ENCODE data around the gene USE1. TPM values are rescaled to one million over a fixed set of nuclear protein-coding genes. Genes with fewer than 3 reads are reported as not detected.
"Not testable (repeated sequence)": the region's sequence is repeated elsewhere in the genome, so short reads cannot be mapped to it uniquely, and the experiment has no call there.

The USE1 gene
- total and polyA plus RNA-seq, 4 donors = 22.0 to 60.1 (median 34.8) TPM

GRCh38 chr19:17184371-17184841, 30.8 kb upstream of the USE1 start:
- Histone ChIP-seq H3K9me3 (ENCODE audit: control insufficient read depth in 4 of 4, insufficient read depth in 3 of 4, low read length in 3 of 4) (no peaks in the 10 kb centered on the region), H3K4me1 (ENCODE audit: control insufficient read depth in 5 of 5, insufficient read depth in 5 of 5, low read length in 5 of 5) (no peaks in the 10 kb centered on the region), H3K27ac (ENCODE audit: low read depth in 1 of 2, low read length in 1 of 2) (no peak overlapping the region), H3K27me3 (ENCODE audit: control insufficient read depth in 3 of 3, insufficient read depth in 3 of 3, low read length in 2 of 3) (no peaks in the 10 kb centered on the region), H3K9ac (ENCODE audit: insufficient read depth in 1 of 2, low read length in 2 of 2) (no peak overlapping the region), H3K4me3 (no peak overlapping the region), H3K36me3 (ENCODE audit: control insufficient read depth in 4 of 4, insufficient read depth in 4 of 4, low read length in 4 of 4) (peaks cover 3 to 56% (median 29%) of the 10 kb centered on the region in 4 donors)
- ATAC-seq (ENCODE audit: insufficient read depth, low FRiP score) (no peak), DNase-seq (no peak)
- WGBS, 2 donors = 72 to 77% methylated on average over 12 of the region's 12 CpGs
- TF ChIP-seq CTCF (IDR thresholded peaks at IDR 0.05; ENCODE audit: control extremely low read depth, extremely low read depth) = no peak

GRCh38 chr19:17185590-17185989, 29.6 kb upstream of the USE1 start:
- Histone ChIP-seq H3K36me3 (ENCODE audit: control insufficient read depth in 4 of 4, insufficient read depth in 4 of 4, low read length in 4 of 4) (peaks cover 3 to 64% (median 30%) of the 10 kb centered on the region in 4 donors), H3K4me3 (no peak overlapping the region), H3K27me3 (ENCODE audit: control insufficient read depth in 3 of 3, insufficient read depth in 3 of 3, low read length in 2 of 3) (no peaks in the 10 kb centered on the region), H3K9ac (ENCODE audit: insufficient read depth in 1 of 2, low read length in 2 of 2) (no peak overlapping the region), H3K27ac (ENCODE audit: low read depth in 1 of 2, low read length in 1 of 2) (no peak overlapping the region), H3K4me1 (ENCODE audit: control insufficient read depth in 5 of 5, insufficient read depth in 5 of 5, low read length in 5 of 5) (no peaks in the 10 kb centered on the region), H3K9me3 (ENCODE audit: control insufficient read depth in 4 of 4, insufficient read depth in 3 of 4, low read length in 3 of 4) (no peaks in the 10 kb centered on the region)
- DNase-seq (no peak), ATAC-seq (ENCODE audit: insufficient read depth, low FRiP score) (no peak)
- 93 to 95% methylated on average over 8 of the region's 8 CpGs for WGBS, 2 donors
- no peak for TF ChIP-seq CTCF (IDR thresholded peaks at IDR 0.05; ENCODE audit: control extremely low read depth, extremely low read depth)

GRCh38 chr19:17191736-17192135, 23.4 kb upstream of the USE1 start:
- not testable (repeated sequence) for H3K27ac ChIP-seq (ENCODE audit: low read depth in 1 of 2, low read length in 1 of 2); H3K9me3 ChIP-seq (ENCODE audit: control insufficient read depth in 4 of 4, insufficient read depth in 3 of 4, low read length in 3 of 4); H3K4me3 ChIP-seq; H3K4me1 ChIP-seq (ENCODE audit: control insufficient read depth in 5 of 5, insufficient read depth in 5 of 5, low read length in 5 of 5); H3K27me3 ChIP-seq (ENCODE audit: control insufficient read depth in 3 of 3, insufficient read depth in 3 of 3, low read length in 2 of 3); H3K9ac ChIP-seq (ENCODE audit: insufficient read depth in 1 of 2, low read length in 2 of 2); DNase-seq; ATAC-seq (ENCODE audit: insufficient read depth, low FRiP score)
- 85 to 97% methylated on average over 6 of the region's 6 CpGs for WGBS, 2 donors
- H3K36me3 ChIP-seq (ENCODE audit: control insufficient read depth in 4 of 4, insufficient read depth in 4 of 4, low read length in 4 of 4) = peaks cover 14 to 76% (median 25%) of the 10 kb centered on the region in 4 donors

- no peak overlapping the region for H3K4me3 ChIP-seq
- ATAC-seq (ENCODE audit: insufficient read depth, low FRiP score) (no peak), DNase-seq (no peak)
- no peak for TF ChIP-seq CTCF (IDR thresholded peaks at IDR 0.05; ENCODE audit: control extremely low read depth, extremely low read depth)
- H3K4me1 ChIP-seq (ENCODE audit: control insufficient read depth in 5 of 5, insufficient read depth in 5 of 5, low read length in 5 of 5) = no peaks in the 10 kb centered on the region
- H3K27me3 ChIP-seq (ENCODE audit: control insufficient read depth in 3 of 3, insufficient read depth in 3 of 3, low read length in 2 of 3) = no peaks in the 10 kb centered on the region
- WGBS, 2 donors = 98 to 100% methylated on average over 26 of the region's 26 CpGs
- H3K27ac ChIP-seq (ENCODE audit: low read depth in 1 of 2, low read length in 1 of 2) = no peak overlapping the region
- H3K9me3 ChIP-seq (ENCODE audit: control insufficient read depth in 4 of 4, insufficient read depth in 3 of 4, low read length in 3 of 4) = no peaks in the 10 kb centered on the region
- H3K9ac ChIP-seq (ENCODE audit: insufficient read depth in 1 of 2, low read length in 2 of 2) = no peak overlapping the region
- peaks cover 14 to 72% (median 25%) of the 10 kb centered on the region in 4 donors for H3K36me3 ChIP-seq (ENCODE audit: control insufficient read depth in 4 of 4, insufficient read depth in 4 of 4, low read length in 4 of 4)
Observed at GRCh38 chr19:17192751-17193150, 22.4 kb upstream of the USE1 start.
